ENCODE measurements around the gene CALM3. TPM values are rescaled to one million over a fixed set of nuclear protein-coding genes. Genes with fewer than 3 reads are reported as not detected.

Gene CALM3
- total RNA-seq, 6 experiments from 2014 or later: 83.8 to 119 (median 92.2) TPM

- Histone ChIP-seq H3K36me3 (no peaks in the 10 kb centered on the region), H3K9me3 (no peaks in the 10 kb centered on the region), H3K27ac (no peak overlapping the region), H3K4me3 (no peak overlapping the region), H3K27me3 (no peaks in the 10 kb centered on the region), H3K4me1 (no peaks in the 10 kb centered on the region)
- DNase-seq (peak; percentile 77 to 82 (median 79)), ATAC-seq (peak; percentile 79 to 86 (median 82))
- intact Hi-C loops (cut with DNase I): no loop called here
- 22% methylated on average over 12 of the region's 17 CpGs for WGBS (ENCODE audit: insufficient coverage, low coverage, low lambda C conversion rate, missing lambda C conversion rate)
- TF ChIP-seq CTCF (IDR thresholded peaks at IDR 0.05): peak; percentile 28 to 56 (median 46)
- no peak for TF ChIP-seq POLR2A (IDR thresholded peaks at IDR 0.05)
These were observed 15.6 kb downstream of the CALM3 start for GRCh38 chr19:46616631-46617322.

DNA sequence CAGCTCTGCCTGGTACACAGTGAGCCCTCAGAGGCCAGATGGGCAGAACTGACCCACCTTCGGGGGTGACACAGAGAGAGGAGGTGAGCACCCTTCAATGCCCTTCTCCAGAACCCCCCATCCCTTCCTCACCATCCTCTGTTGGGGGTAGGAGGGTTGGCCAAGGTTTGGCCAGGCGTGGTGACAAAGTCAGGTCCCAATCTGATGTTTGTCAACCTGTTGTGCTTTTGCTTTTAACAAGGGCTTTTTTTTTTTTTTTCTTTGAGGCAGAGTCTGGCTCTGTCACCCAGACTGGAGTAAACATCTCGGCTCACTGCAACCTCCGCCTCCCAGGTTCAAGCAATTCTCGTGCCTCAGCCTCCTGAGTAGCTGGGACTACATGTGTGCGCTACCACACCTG is 16.5 kb downstream of the CALM3 start:
- no peak for DNase-seq

GRCh38 chr19:46618670-46619231 is 17.6 kb downstream of the CALM3 start:
- no peak for DNase-seq
- no peak for TF ChIP-seq POLR2A (IDR thresholded peaks at IDR 0.05)
- TF ChIP-seq CTCF (IDR thresholded peaks at IDR 0.05): no peak
- Histone ChIP-seq H3K27ac (no peak overlapping the region), H3K4me3 (no peak overlapping the region), H3K27me3 (no peaks in the 10 kb centered on the region), H3K9me3 (no peaks in the 10 kb centered on the region), H3K4me1 (no peaks in the 10 kb centered on the region), H3K36me3 (no peaks in the 10 kb centered on the region)
- 14% methylated on average over 5 of the region's 9 CpGs for WGBS (ENCODE audit: insufficient coverage, low coverage, low lambda C conversion rate, missing lambda C conversion rate)
- intact Hi-C loops (cut with DNase I): no loop called here
- ATAC-seq: no peak

More for the DNA sequence above, 16.5 kb downstream of the CALM3 start:
- Histone ChIP-seq H3K27me3 (no peaks in the 10 kb centered on the region), H3K27ac (no peak overlapping the region), H3K4me1 (no peaks in the 10 kb centered on the region), H3K9me3 (no peaks in the 10 kb centered on the region), H3K36me3 (no peaks in the 10 kb centered on the region), H3K4me3 (no peak overlapping the region)
- intact Hi-C loops (cut with DNase I): no loop called here
- TF ChIP-seq POLR2A (IDR thresholded peaks at IDR 0.05) (no peak), CTCF (IDR thresholded peaks at IDR 0.05) (no peak)
- ATAC-seq: no peak
- 60% methylated on average over 3 of the region's 6 CpGs for WGBS (ENCODE audit: insufficient coverage, low coverage, low lambda C conversion rate, missing lambda C conversion rate)

- no peaks in the 10 kb centered on the region for H3K27me3 ChIP-seq
- WGBS (ENCODE audit: insufficient coverage, low coverage, low lambda C conversion rate, missing lambda C conversion rate): 95% methylated on average over 3 of the region's 3 CpGs
- H3K27ac ChIP-seq: no peak overlapping the region
- H3K36me3 ChIP-seq: no peaks in the 10 kb centered on the region
- no peak for ATAC-seq
- intact Hi-C loops (cut with DNase I): no loop called here
- H3K9me3 ChIP-seq: no peaks in the 10 kb centered on the region
- TF ChIP-seq CTCF (IDR thresholded peaks at IDR 0.05): no peak
- no peak for TF ChIP-seq POLR2A (IDR thresholded peaks at IDR 0.05)
- no peaks in the 10 kb centered on the region for H3K4me1 ChIP-seq
- H3K4me3 ChIP-seq: no peak overlapping the region
- no peak for DNase-seq
These were observed 19.1 kb downstream of the CALM3 start for GRCh38 chr19:46620267-46620666.
